HFF-Myc (cell line): Measurements from ENCODE around the gene KCNJ4.
A peak's percentile ranks its signal among the peaks of the same experiment; 100 is the strongest.

Experiments used
- DNase-seq: peaks from one replicate; pipeline ENCODE4 v3.0.0-alpha.2; 2011; ENCODE audit warnings: low read depth; ENCODE audit errors: extremely low read depth
- H3K4me3 ChIP-seq: replicated peaks from 2 replicates; pipeline ENCODE4 v1.5.1; 2011; ENCODE audit warnings: low read depth, mild to moderate bottlenecking, control low read depth, low read length
- TF ChIP-seq, protein P1 (sequence below): IDR thresholded peaks from 2 replicates; pipeline ENCODE4 v1.5.1; 2012; ENCODE audit warnings: mild to moderate bottlenecking, low read depth, low read length, control low read depth; ENCODE audit errors: missing control alignments

KCNJ4 gene

GRCh38 chr22:38491707-38492348 is 36.8 kb upstream of the KCNJ4 start:
- no peak overlapping the region for H3K4me3 ChIP-seq
- DNase-seq = no peak
- TF ChIP-seq, protein P1, sequence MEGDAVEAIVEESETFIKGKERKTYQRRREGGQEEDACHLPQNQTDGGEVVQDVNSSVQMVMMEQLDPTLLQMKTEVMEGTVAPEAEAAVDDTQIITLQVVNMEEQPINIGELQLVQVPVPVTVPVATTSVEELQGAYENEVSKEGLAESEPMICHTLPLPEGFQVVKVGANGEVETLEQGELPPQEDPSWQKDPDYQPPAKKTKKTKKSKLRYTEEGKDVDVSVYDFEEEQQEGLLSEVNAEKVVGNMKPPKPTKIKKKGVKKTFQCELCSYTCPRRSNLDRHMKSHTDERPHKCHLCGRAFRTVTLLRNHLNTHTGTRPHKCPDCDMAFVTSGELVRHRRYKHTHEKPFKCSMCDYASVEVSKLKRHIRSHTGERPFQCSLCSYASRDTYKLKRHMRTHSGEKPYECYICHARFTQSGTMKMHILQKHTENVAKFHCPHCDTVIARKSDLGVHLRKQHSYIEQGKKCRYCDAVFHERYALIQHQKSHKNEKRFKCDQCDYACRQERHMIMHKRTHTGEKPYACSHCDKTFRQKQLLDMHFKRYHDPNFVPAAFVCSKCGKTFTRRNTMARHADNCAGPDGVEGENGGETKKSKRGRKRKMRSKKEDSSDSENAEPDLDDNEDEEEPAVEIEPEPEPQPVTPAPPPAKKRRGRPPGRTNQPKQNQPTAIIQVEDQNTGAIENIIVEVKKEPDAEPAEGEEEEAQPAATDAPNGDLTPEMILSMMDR = no peak

DNA sequence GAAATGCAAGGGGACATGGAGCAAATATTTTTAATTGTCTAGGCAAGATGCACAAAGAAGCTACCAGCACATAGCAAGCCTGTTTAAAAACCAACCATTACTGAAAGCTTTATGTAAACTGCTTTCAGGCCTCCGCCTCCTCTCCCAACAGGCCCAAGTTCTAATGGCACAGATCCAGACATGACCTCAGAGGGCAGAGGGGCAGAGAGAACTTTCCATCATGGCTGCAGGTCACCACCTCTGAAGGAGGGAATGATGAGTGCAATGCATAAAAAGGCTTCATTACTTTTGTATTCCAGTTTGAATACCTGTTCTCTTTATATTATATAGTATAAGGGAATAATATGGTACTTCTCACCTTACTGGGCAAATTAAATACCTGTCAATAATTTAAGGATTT is 35.9 kb upstream of the KCNJ4 start:
- TF ChIP-seq, protein P1 = no peak
- DNase-seq = peak; percentile 40
- H3K4me3 ChIP-seq = no peak overlapping the region

- TF ChIP-seq, protein P1 = no peak
- H3K4me3 ChIP-seq = no peak overlapping the region
- no peak for DNase-seq
These were observed 35.5 kb upstream of the KCNJ4 start for GRCh38 chr22:38490475-38490874.

DNA sequence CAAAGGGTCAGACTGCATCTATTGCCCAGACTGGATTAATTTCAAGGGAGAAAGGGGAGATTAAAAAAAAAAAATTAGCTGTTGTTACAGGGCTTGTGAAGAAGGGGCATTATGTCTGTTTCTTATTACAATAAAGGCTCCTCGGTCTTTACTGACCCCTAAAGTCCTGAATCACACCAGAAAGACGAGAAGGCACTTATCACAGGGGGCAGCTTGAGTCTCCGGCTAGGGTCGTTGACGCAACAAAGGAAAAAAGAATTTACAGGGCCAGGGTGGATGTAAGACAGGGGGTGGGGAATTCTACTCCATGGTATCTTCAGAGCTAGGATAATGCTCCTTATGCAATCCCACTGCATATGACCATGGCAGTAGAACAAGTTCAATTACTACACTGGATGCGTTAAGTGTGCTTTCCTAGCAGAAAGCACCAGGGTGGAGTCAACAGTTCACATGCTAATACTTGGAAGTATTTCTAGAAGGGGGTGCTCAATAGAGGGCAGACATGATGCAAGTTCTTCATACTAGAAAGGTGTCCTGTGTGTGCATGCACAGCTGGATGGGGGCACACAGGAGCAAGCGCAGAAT is 34.7 kb upstream of the KCNJ4 start:
- DNase-seq = no peak
- no peak overlapping the region for H3K4me3 ChIP-seq
- TF ChIP-seq, protein P1 = no peak

DNA sequence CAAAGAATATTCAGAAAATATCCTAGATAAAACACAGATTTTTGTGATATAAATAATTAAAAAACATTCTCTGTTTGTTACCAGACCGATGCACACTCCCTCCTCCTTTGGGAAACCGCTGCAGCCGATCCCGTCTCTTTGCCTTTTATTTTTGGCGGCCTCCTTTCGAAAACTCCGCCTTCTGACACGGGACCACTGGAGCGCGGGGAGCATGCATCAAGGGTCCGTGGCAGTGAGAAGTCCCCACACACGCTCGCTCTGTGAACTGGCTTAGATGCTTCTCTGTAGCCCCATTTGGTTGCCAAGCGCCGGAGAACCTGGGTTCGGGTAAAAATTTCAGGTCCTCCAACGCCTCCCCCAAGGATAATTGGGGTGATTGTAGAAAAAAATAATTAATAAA is 34.1 kb upstream of the KCNJ4 start:
- DNase-seq = no peak
- TF ChIP-seq, protein P1 = no peak
- H3K4me3 ChIP-seq = no peak overlapping the region

DNA sequence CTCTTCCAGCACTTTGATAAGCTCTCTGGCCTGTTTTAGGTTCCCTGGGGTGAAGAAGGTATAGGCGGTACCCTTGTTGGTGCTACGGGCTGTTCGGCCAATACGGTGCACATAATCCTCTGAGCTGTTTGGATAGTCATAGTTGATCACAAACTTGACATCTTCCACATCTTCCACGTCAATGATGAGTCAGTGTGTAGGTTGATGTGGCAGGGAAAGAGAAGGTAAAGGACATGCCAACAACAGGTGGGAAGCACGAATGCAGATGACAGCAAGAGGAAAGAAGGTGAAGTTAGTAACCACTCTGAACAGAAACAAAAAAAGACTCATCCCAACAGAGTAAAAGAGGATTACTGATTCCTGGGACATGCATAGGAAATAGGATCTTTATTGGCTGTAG is 32.9 kb upstream of the KCNJ4 start:
- no peak overlapping the region for H3K4me3 ChIP-seq
- TF ChIP-seq, protein P1 = no peak
- DNase-seq = no peak
